Type B pancreatic cell (in vitro differentiated cells): Measurements from ENCODE around the gene ADAT3. TPM values are rescaled to one million over a fixed set of nuclear protein-coding genes. Genes with fewer than 3 reads are reported as not detected.
"Not testable (repeated sequence)": the region's sequence is repeated elsewhere in the genome, so short reads cannot be mapped to it uniquely, and the experiment has no call there.

Experiments used
- DNase-seq: peaks from one replicate; pipeline ENCODE4 v3.0.0; 2021; ENCODE audit warnings: mixed read lengths; ENCODE audit not compliant: unreplicated experiment; ENCODE audit errors: extremely low spot score
- H3K27ac Mint-ChIP-seq: 2 replicates; pipeline ENCODE4 v1.8.0; 2021; ENCODE audit warnings: mild to moderate bottlenecking, mixed read lengths
- H3K27me3 Mint-ChIP-seq: 2 replicates; pipeline ENCODE4 v1.8.0; 2021; ENCODE audit warnings: mixed read lengths
- H3K36me3 Mint-ChIP-seq: 2 replicates; pipeline ENCODE4 v1.8.0; 2021; ENCODE audit warnings: mixed read lengths
- H3K4me1 Mint-ChIP-seq: one replicate; pipeline ENCODE4 v1.8.0; 2021; ENCODE audit warnings: mixed read lengths; ENCODE audit not compliant: unreplicated experiment
- H3K4me3 Mint-ChIP-seq: 2 replicates; pipeline ENCODE4 v1.8.0; 2021; ENCODE audit warnings: mild to moderate bottlenecking, mixed read lengths
- H3K9me3 Mint-ChIP-seq: 2 replicates; pipeline ENCODE4 v1.8.0; 2021; ENCODE audit warnings: mixed read lengths
- CTCF ChIP-seq: fragments of 200-600 bp; sonication (generic); conservative IDR thresholded peaks from 2 replicates; pipeline ENCODE4 v1.5.0; 2021; ENCODE audit warnings: antibody characterized with exemption, mild to moderate bottlenecking
- total RNA-seq: library from RNA; stranded (reverse); gene quantifications from 2 replicates; pipeline ENCODE4 v1.2.1, GENCODE V29; 2021; ENCODE audit warnings: low replicate concordance

Gene ADAT3
- total RNA-seq, 1 donor from 2014 or later: 12.1 TPM

GRCh38 chr19:1875646-1876495 lies 29.3 kb upstream of the ADAT3 start:
- DNase-seq: peak; percentile 90
- TF ChIP-seq CTCF: no peak
- H3K27ac Mint-ChIP-seq: peak overlapping the region; percentile 90

GRCh38 chr19:1876496-1877279 lies 28.5 kb upstream of the ADAT3 start:
- not testable (repeated sequence) for H3K36me3 Mint-ChIP-seq, DNase-seq, H3K27me3 Mint-ChIP-seq, H3K9me3 Mint-ChIP-seq
- H3K4me3 Mint-ChIP-seq: peak overlapping the region; percentile 98
- peaks cover 16% of the 10 kb centered on the region for H3K4me1 Mint-ChIP-seq
- H3K27ac Mint-ChIP-seq: peak overlapping the region; percentile 90
- peak; percentile 35 for TF ChIP-seq CTCF

More at GRCh38 chr19:1875646-1876495, 29.3 kb upstream of the ADAT3 start:
- H3K9me3 Mint-ChIP-seq: no peaks in the 10 kb centered on the region
- H3K4me1 Mint-ChIP-seq: peaks cover 16% of the 10 kb centered on the region
- H3K4me3 Mint-ChIP-seq: peak overlapping the region; percentile 98
- H3K27me3 Mint-ChIP-seq: no peaks in the 10 kb centered on the region
- H3K36me3 Mint-ChIP-seq: no peaks in the 10 kb centered on the region

- not testable (repeated sequence) for H3K9me3 Mint-ChIP-seq, H3K4me3 Mint-ChIP-seq, H3K27me3 Mint-ChIP-seq, H3K36me3 Mint-ChIP-seq, H3K27ac Mint-ChIP-seq, DNase-seq
- H3K4me1 Mint-ChIP-seq: peaks cover 18% of the 10 kb centered on the region
Observed at GRCh38 chr19:1877280-1877660, 27.9 kb upstream of the ADAT3 start.

GRCh38 chr19:1878583-1878982 lies 26.6 kb upstream of the ADAT3 start:
- not testable (repeated sequence) for H3K27ac Mint-ChIP-seq, DNase-seq, H3K9me3 Mint-ChIP-seq, H3K4me3 Mint-ChIP-seq, H3K36me3 Mint-ChIP-seq, H3K27me3 Mint-ChIP-seq
- H3K4me1 Mint-ChIP-seq: peaks cover 31% of the 10 kb centered on the region

- peaks cover 29% of the 10 kb centered on the region for H3K4me1 Mint-ChIP-seq
- H3K27me3 Mint-ChIP-seq, DNase-seq, H3K4me3 Mint-ChIP-seq, H3K36me3 Mint-ChIP-seq, H3K9me3 Mint-ChIP-seq, H3K27ac Mint-ChIP-seq: not testable (repeated sequence)
Observed at GRCh38 chr19:1879982-1880381, 25.2 kb upstream of the ADAT3 start.

- no peak for DNase-seq
- no peak for TF ChIP-seq CTCF
- Mint-ChIP-seq H3K4me3 (no peak overlapping the region), H3K36me3 (peaks cover 4% of the 10 kb centered on the region), H3K27me3 (no peaks in the 10 kb centered on the region), H3K4me1 (peaks cover 24% of the 10 kb centered on the region), H3K9me3 (no peaks in the 10 kb centered on the region), H3K27ac (no peak overlapping the region)
Observed at GRCh38 chr19:1880611-1881392, 24.4 kb upstream of the ADAT3 start.

- not testable (repeated sequence) for H3K36me3 Mint-ChIP-seq, H3K4me3 Mint-ChIP-seq, H3K9me3 Mint-ChIP-seq, H3K27ac Mint-ChIP-seq, H3K27me3 Mint-ChIP-seq, DNase-seq
- peaks cover 24% of the 10 kb centered on the region for H3K4me1 Mint-ChIP-seq
Observed at GRCh38 chr19:1881393-1882088, 23.7 kb upstream of the ADAT3 start.
